Measurements from ENCODE around the gene GAGE12E.
A peak's percentile ranks its signal among the peaks of the same experiment; 100 is the strongest.
"Not testable (repeated sequence)": the region's sequence is repeated elsewhere in the genome, so short reads cannot be mapped to it uniquely, and the experiment has no call there.

GAGE12E gene

GRCh38 chrX:49550989-49551388, at the start of gene GAGE12E:
GAGE12E (plus strand) TSS chrX:49551289; CDS start chrX:49552444, 1,155 bp downstream.
- DNase-seq, result not testable (repeated sequence)

- DNase-seq, result not testable (repeated sequence)
These were observed 19.2 kb upstream of the GAGE12E start, which contains the start of gene GAGE12C for GRCh38 chrX:49531877-49532276. GAGE12C (plus strand) TSS chrX:49532177; CDS start chrX:49533332, 1,155 bp downstream.

GRCh38 chrX:49541433-49541832, 9.7 kb upstream of the GAGE12E start, which contains the start of gene GAGE12D:
GAGE12D (plus strand) TSS chrX:49541733; CDS start chrX:49542888, 1,155 bp downstream.
- not testable (repeated sequence) for DNase-seq

- DNase-seq, result not testable (repeated sequence)
These were observed 9.5 kb downstream of the GAGE12E start, which contains the start of gene GAGE12F for GRCh38 chrX:49560542-49560941. GAGE12F (plus strand) TSS chrX:49560842; CDS start chrX:49561997, 1,155 bp downstream.

- DNase-seq, result not testable (repeated sequence)
These were observed 17.6 kb downstream of the GAGE12E start for GRCh38 chrX:49568728-49569127.

GRCh38 chrX:49569152-49569551, 18.1 kb downstream of the GAGE12E start:
- not testable (repeated sequence) for DNase-seq

GRCh38 chrX:49570100-49570499, 19.0 kb downstream of the GAGE12E start, which contains the start of gene GAGE12G:
GAGE12G (plus strand) TSS chrX:49570400; CDS start chrX:49571555, 1,155 bp downstream.
- DNase-seq, result not testable (repeated sequence)

GRCh38 chrX:49579649-49580048, 28.6 kb downstream of the GAGE12E start, which contains the start of gene GAGE12H:
GAGE12H (plus strand) TSS chrX:49579949; CDS start chrX:49581104, 1,155 bp downstream.
- not testable (repeated sequence) for DNase-seq

GRCh38 chrX:49589196-49589595, 38.1 kb downstream of the GAGE12E start, which contains the start of gene GAGE2A:
GAGE2A (plus strand) TSS chrX:49589496; CDS start chrX:49590651, 1,155 bp downstream.
- not testable (repeated sequence) for DNase-seq

GRCh38 chrX:49589769-49590478, 38.8 kb downstream of the GAGE12E start:
- not testable (repeated sequence) for DNase-seq

GRCh38 chrX:49590488-49590887, 39.4 kb downstream of the GAGE12E start:
- DNase-seq, result peak in 1 of 2 experiments; percentile 21

GRCh38 chrX:49598720-49599119, 47.6 kb downstream of the GAGE12E start, which contains the start of gene GAGE1:
GAGE1 (plus strand) TSS chrX:49599020; CDS start chrX:49600175, 1,155 bp downstream.
- DNase-seq, result not testable (repeated sequence)

All from activated T-cell treated with anti-CD3 and anti-CD28 coated beads, Interleukin-2, amount 50 U/mL, for 48 hours (primary cell).